GM19468 (cell line): Measurements from ENCODE around the gene FHIT.

ENCODE experiments used
- ATAC-seq: cut with Tn5 transposase; IDR thresholded peaks from one replicate; pipeline ENCODE4 v1.9.1; 2021; ENCODE audit warnings: mild to moderate bottlenecking, moderate library complexity, moderate number of reproducible peaks; ENCODE audit not compliant: unreplicated experiment; ENCODE audit errors: extremely low read depth

FHIT gene

GRCh38 chr3:61177450-61177849, 73.8 kb downstream of the FHIT start:
- ATAC-seq: no peak

GRCh38 chr3:61173676-61174075, 77.6 kb downstream of the FHIT start:
- no peak for ATAC-seq

- ATAC-seq: no peak
Measured at GRCh38 chr3:61172684-61173083, 78.6 kb downstream of the FHIT start.

GRCh38 chr3:61172203-61172602, 79.0 kb downstream of the FHIT start:
- no peak for ATAC-seq

- ATAC-seq: no peak
Measured at GRCh38 chr3:61169621-61170251, 81.5 kb downstream of the FHIT start.

- ATAC-seq: no peak
Measured at GRCh38 chr3:61168286-61168685, 83.0 kb downstream of the FHIT start.

- ATAC-seq: no peak
Measured at GRCh38 chr3:61162965-61163364, 88.3 kb downstream of the FHIT start.

- no peak for ATAC-seq
Measured at GRCh38 chr3:61158667-61159066, 92.6 kb downstream of the FHIT start.

- ATAC-seq: no peak
Measured at GRCh38 chr3:61158216-61158615, 93.0 kb downstream of the FHIT start.

GRCh38 chr3:61157414-61157813, 93.8 kb downstream of the FHIT start:
- ATAC-seq: peak; percentile 34

- no peak for ATAC-seq
Measured at GRCh38 chr3:61155701-61156292, 95.5 kb downstream of the FHIT start.

GRCh38 chr3:61154457-61155198, 96.6 kb downstream of the FHIT start:
- no peak for ATAC-seq

- no peak for ATAC-seq
Measured at GRCh38 chr3:61152071-61152470, 99.2 kb downstream of the FHIT start.

- no peak for ATAC-seq
Measured at GRCh38 chr3:61149236-61149635, 102.0 kb downstream of the FHIT start.

GRCh38 chr3:61146010-61146890, 105.0 kb downstream of the FHIT start:
- ATAC-seq: no peak

GRCh38 chr3:61141697-61142096, 109.6 kb downstream of the FHIT start:
- no peak for ATAC-seq

GRCh38 chr3:61141227-61141626, 110.0 kb downstream of the FHIT start:
- no peak for ATAC-seq

GRCh38 chr3:61139686-61140085, 111.6 kb downstream of the FHIT start:
- no peak for ATAC-seq

- no peak for ATAC-seq
Measured at GRCh38 chr3:61138401-61138800, 112.9 kb downstream of the FHIT start.

- no peak for ATAC-seq
Measured at GRCh38 chr3:61136191-61136590, 115.1 kb downstream of the FHIT start.

- no peak for ATAC-seq
Measured at GRCh38 chr3:61134532-61134931, 116.7 kb downstream of the FHIT start.
